K562 (cell line): ENCODE data around the gene ZNF747. TPM values are rescaled to one million over a fixed set of nuclear protein-coding genes. Genes with fewer than 3 reads are reported as not detected.

Source experiments
- ARID2 ChIP-seq: fragments of 450-650 bp; IDR thresholded peaks from 2 replicates; pipeline ENCODE4 v1.6.1; 2017; ENCODE audit warnings: antibody characterized with exemption, mild to moderate bottlenecking
- CEBPB ChIP-seq: fragments of 450-650 bp; IDR thresholded peaks from 2 replicates; pipeline ENCODE4 v1.6.1; 2016; ENCODE audit warnings: missing genetic modification characterization, missing compliant biosample characterization
- CTBP1 ChIP-seq: fragments of 450-650 bp; IDR thresholded peaks from 2 replicates; pipeline ENCODE4 v1.6.1; 2016; ENCODE audit warnings: borderline replicate concordance
- ESRRA ChIP-seq: fragments of 450-650 bp; IDR thresholded peaks from 2 replicates; pipeline ENCODE4 v1.6.1; 2014; ENCODE audit warnings: low read depth, mild to moderate bottlenecking, moderate library complexity, borderline replicate concordance
- FOXM1 ChIP-seq, 2 experiments: fragments of 450-650 bp in 1 of 2; sonication (generic) in 1 of 2; formaldehyde crosslinking in 1 of 2; IDR thresholded peaks; 2 replicates each; pipeline versions ENCODE4 v1.6.1 to v1.9.0; 2017 to 2022; ENCODE audit warnings: low read depth in 2 of 2, mild to moderate bottlenecking in 2 of 2, missing genetic modification reagents in 1 of 2, moderate library complexity in 1 of 2
- FOXP1 ChIP-seq: sonication (generic); formaldehyde crosslinking; IDR thresholded peaks from 2 replicates; pipeline ENCODE4 v1.8.0; 2022; ENCODE audit warnings: mild to moderate bottlenecking, missing genetic modification reagents
- L3MBTL2 ChIP-seq: fragments of 450-650 bp; IDR thresholded peaks from 2 replicates; pipeline ENCODE4 v1.6.1; 2016; ENCODE audit warnings: mild to moderate bottlenecking, moderate library complexity
- MAFK ChIP-seq: IDR thresholded peaks from 2 replicates; pipeline ENCODE4 v1.6.1; 2011; ENCODE audit warnings: low read length, improper control_type of control experiment
- MEF2D ChIP-seq: conservative IDR thresholded peaks from 2 replicates; pipeline ENCODE4 v1.6.1; 2016; ENCODE audit warnings: low read depth, missing genetic modification characterization, missing compliant biosample characterization
- OTX1 ChIP-seq: fragments of 450-650 bp; formaldehyde crosslinking; IDR thresholded peaks from 2 replicates; pipeline ENCODE4 v1.4.0; 2022; ENCODE audit warnings: mild to moderate bottlenecking
- PPARD ChIP-seq: fragments of 250-450 bp; sonication (Bioruptor Pico); IDR thresholded peaks from 2 replicates; pipeline ENCODE4 v1.8.0; 2022; ENCODE audit warnings: inconsistent platforms, mild to moderate bottlenecking, moderate library complexity
- RAD51 ChIP-seq: fragments of 450-650 bp; IDR thresholded peaks from 2 replicates; pipeline ENCODE4 v1.7.1; 2016; ENCODE audit warnings: low read depth, mild to moderate bottlenecking, borderline replicate concordance
- SMARCE1 ChIP-seq: fragments of 450-650 bp; IDR thresholded peaks from 2 replicates; pipeline ENCODE4 v1.7.1; 2016; ENCODE audit warnings: mild to moderate bottlenecking
- TRIM24 ChIP-seq, 2 experiments: fragments of 450-650 bp; IDR thresholded peaks; 2 replicates each; pipeline ENCODE4 v1.6.1; 2016
- ZNF436 ChIP-seq: fragments of 250-450, 450-650 bp; sonication (Bioruptor Pico); formaldehyde crosslinking; IDR thresholded peaks from 2 replicates; pipeline ENCODE4 v1.7.0; 2020; ENCODE audit warnings: mild to moderate bottlenecking
- polyA plus RNA-seq, 8 experiments: library from polyadenylated mRNA; depleted of rRNA in 4 of 8; stranded (reverse) in 5 of 8; unstranded in 3 of 8; fragments of >200 nt; fragmentation: Nextera tagmentation in 2 of 8; fragmentation: Illumina TruSeq in 1 of 8; extraction: Ambion mirVana in 2 of 8; extraction: Trizol in 1 of 8; gene quantifications; 2 replicates each; pipeline versions ENCODE4 v1.2.1 to v1.2.3, GENCODE V29; 2011 to 2014; ENCODE audit warnings: inconsistent platforms in 1 of 8, missing spikeins in 1 of 8
- total RNA-seq, 7 experiments: library from RNA; depleted of rRNA in 6 of 7; stranded (reverse); fragments of >200 nt in 6 of 7; fragmentation: Illumina TruSeq in 2 of 7; extraction: Trizol in 2 of 7; gene quantifications; 2 replicates each; pipeline versions ENCODE4 v1.2.1 to v1.2.3, GENCODE V29; 2011 to 2021; ENCODE audit warnings: low replicate concordance in 1 of 7
- TF ChIP-seq, protein P1 (sequence below): fragments of 450-650 bp; IDR thresholded peaks from 2 replicates; pipeline ENCODE4 v1.6.1; 2016; ENCODE audit warnings: mild to moderate bottlenecking
- TF ChIP-seq, protein P2 (sequence below): sonication (generic); formaldehyde crosslinking; IDR thresholded peaks from 2 replicates; pipeline ENCODE4 v1.8.0; 2022; ENCODE audit warnings: missing genetic modification reagents, mild to moderate bottlenecking, moderate library complexity, borderline replicate concordance
- TF ChIP-seq, protein P3 (sequence below), 2 experiments: fragments of 450-650 bp; IDR thresholded peaks; 2 replicates each; pipeline ENCODE4 v1.6.1; 2016
- TF ChIP-seq, protein P4 (sequence below): sonication (generic); formaldehyde crosslinking; IDR thresholded peaks from 2 replicates; pipeline ENCODE4 v1.5.0; 2020; ENCODE audit warnings: missing genetic modification reagents

Gene ZNF747
- total and polyA plus RNA-seq, 9 of the 15 experiments (the other 6 are each of a cell fraction or from before 2014, with no cell fraction given): 0.14 to 3.3 (median 1.5) TPM

DNA sequence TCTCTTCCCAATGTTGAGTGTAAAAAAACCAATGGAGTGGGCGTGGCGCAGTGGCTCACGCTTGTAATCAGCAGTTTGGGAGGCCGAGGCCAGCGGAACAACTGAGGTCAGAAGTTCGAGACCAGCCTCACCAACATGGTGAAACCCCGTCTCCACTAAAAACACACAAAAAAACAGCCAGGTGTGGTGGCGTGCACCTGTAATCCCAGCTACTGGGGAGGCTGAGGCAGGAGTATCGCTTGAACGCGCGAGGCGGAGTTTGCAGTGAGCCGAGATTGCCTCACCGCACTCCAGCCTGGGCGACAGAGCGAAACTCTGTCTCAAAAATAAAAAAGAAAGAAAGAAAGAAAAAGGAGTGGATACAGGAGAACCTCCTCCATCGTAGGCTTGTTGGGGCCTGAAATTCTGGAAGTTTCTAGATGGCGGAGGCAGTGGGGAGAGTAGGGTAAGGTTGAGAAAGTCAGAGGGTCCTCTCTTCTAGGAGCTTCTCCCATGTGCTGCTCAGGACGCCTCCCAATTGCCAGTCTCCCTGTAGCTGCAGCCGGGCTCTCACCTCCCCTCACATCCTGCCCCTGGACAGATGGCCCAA is 24.2 kb upstream of the ZNF747 start (continued):
- TF ChIP-seq TRIM24 (IDR thresholded peaks at IDR 0.05) (peak; percentile 22 to 40; a peak in 1 of 4 replicates), SMARCE1 (peak; percentile 54; the same call in 1 of the 2 replicates), FOXM1 (IDR thresholded peaks at IDR 0.05; ENCODE audit: low read depth) (no peak), FOXM1 (CRISPR knock-in tag; IDR thresholded peaks at IDR 0.05; ENCODE audit: low read depth) (0 out of 2 replicates have a peak, but pooled peaks have one; percentile 23), ESRRA (0 out of 2 replicates have a peak, but pooled peaks have one; percentile 6), MEF2D (0 out of 2 replicates have a peak, but pooled peaks have one; percentile 36), CEBPB (tag) (peak; percentile 78), ARID2 (peak; percentile 8; the same call in 1 of the 2 replicates), RAD51 (no peak), ZNF436 (CRISPR knock-in tag) (no peak), FOXP1 (CRISPR knock-in tag) (0 out of 2 replicates have a peak, but pooled peaks have one; percentile 60), CTBP1 (peak; percentile 2; the same call in 1 of the 2 replicates), L3MBTL2 (peak; percentile 2; the same call in 1 of the 2 replicates), PPARD (CRISPR knock-in tag) (no peak), MAFK (no peak), OTX1 (CRISPR knock-in tag) (peak; percentile 74; the same call in 1 of the 2 replicates)
- TF ChIP-seq, protein P1, sequence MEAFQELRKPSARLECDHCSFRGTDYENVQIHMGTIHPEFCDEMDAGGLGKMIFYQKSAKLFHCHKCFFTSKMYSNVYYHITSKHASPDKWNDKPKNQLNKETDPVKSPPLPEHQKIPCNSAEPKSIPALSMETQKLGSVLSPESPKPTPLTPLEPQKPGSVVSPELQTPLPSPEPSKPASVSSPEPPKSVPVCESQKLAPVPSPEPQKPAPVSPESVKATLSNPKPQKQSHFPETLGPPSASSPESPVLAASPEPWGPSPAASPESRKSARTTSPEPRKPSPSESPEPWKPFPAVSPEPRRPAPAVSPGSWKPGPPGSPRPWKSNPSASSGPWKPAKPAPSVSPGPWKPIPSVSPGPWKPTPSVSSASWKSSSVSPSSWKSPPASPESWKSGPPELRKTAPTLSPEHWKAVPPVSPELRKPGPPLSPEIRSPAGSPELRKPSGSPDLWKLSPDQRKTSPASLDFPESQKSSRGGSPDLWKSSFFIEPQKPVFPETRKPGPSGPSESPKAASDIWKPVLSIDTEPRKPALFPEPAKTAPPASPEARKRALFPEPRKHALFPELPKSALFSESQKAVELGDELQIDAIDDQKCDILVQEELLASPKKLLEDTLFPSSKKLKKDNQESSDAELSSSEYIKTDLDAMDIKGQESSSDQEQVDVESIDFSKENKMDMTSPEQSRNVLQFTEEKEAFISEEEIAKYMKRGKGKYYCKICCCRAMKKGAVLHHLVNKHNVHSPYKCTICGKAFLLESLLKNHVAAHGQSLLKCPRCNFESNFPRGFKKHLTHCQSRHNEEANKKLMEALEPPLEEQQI: 0 out of 2 replicates have a peak, but pooled peaks have one; percentile 44
- TF ChIP-seq, protein P2, sequence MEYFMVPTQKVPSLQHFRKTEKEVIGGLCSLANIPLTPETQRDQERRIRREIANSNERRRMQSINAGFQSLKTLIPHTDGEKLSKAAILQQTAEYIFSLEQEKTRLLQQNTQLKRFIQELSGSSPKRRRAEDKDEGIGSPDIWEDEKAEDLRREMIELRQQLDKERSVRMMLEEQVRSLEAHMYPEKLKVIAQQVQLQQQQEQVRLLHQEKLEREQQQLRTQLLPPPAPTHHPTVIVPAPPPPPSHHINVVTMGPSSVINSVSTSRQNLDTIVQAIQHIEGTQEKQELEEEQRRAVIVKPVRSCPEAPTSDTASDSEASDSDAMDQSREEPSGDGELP (CRISPR knock-in tag): peak; percentile 63; the same call in 1 of the 2 replicates
- TF ChIP-seq, protein P3, sequence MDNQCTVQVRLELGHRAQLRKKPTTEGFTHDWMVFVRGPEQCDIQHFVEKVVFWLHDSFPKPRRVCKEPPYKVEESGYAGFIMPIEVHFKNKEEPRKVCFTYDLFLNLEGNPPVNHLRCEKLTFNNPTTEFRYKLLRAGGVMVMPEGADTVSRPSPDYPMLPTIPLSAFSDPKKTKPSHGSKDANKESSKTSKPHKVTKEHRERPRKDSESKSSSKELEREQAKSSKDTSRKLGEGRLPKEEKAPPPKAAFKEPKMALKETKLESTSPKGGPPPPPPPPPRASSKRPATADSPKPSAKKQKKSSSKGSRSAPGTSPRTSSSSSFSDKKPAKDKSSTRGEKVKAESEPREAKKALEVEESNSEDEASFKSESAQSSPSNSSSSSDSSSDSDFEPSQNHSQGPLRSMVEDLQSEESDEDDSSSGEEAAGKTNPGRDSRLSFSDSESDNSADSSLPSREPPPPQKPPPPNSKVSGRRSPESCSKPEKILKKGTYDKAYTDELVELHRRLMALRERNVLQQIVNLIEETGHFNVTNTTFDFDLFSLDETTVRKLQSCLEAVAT (IDR thresholded peaks at IDR 0.05): peak in 1 of 2 experiments; percentile 88; a peak in 1 of 4 replicates
- TF ChIP-seq, protein P4, sequence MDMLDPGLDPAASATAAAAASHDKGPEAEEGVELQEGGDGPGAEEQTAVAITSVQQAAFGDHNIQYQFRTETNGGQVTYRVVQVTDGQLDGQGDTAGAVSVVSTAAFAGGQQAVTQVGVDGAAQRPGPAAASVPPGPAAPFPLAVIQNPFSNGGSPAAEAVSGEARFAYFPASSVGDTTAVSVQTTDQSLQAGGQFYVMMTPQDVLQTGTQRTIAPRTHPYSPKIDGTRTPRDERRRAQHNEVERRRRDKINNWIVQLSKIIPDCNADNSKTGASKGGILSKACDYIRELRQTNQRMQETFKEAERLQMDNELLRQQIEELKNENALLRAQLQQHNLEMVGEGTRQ (CRISPR knock-in tag): no peak
